Measurements from ENCODE around the gene NDUFAB1. TPM values are rescaled to one million over a fixed set of nuclear protein-coding genes. Genes with fewer than 3 reads are reported as not detected.

NDUFAB1 gene
- total RNA-seq, 2 donors from 2014 or later: 73.5 to 80.3 TPM

GRCh38 chr16:23534868-23535860 is 61.0 kb downstream of the NDUFAB1 start:
- DNase-seq (no peak), ATAC-seq (replicated peaks in 1 of 2) (no peak)
- Mint-ChIP-seq H3K27ac (no peak overlapping the region), H3K4me3 (no peak overlapping the region), H3K4me1 (ENCODE audit: low read depth) (peaks cover 12% of the 10 kb centered on the region), H3K27me3 (ENCODE audit: low read depth) (no peaks in the 10 kb centered on the region), H3K9me3 (no peaks in the 10 kb centered on the region), H3K36me3 (ENCODE audit: insufficient read depth in 2 of 2) (peaks cover 0 to 14% of the 10 kb centered on the region in 2 donors)

GRCh38 chr16:23532448-23532847 is 63.7 kb downstream of the NDUFAB1 start:
- H3K4me1 Mint-ChIP-seq (ENCODE audit: low read depth): no peaks in the 10 kb centered on the region
- no peak overlapping the region for H3K27ac Mint-ChIP-seq
- no peaks in the 10 kb centered on the region for H3K9me3 Mint-ChIP-seq
- H3K36me3 Mint-ChIP-seq (ENCODE audit: insufficient read depth in 2 of 2): peaks cover 0 to 10% of the 10 kb centered on the region in 2 donors
- DNase-seq (no peak), ATAC-seq (replicated peaks in 1 of 2) (no peak)
- no peaks in the 10 kb centered on the region for H3K27me3 Mint-ChIP-seq (ENCODE audit: low read depth)
- H3K4me3 Mint-ChIP-seq: no peak overlapping the region

Other genes with a start within 250 kb of the NDUFAB1 start
- 10 to 100 TPM; 23.6 to 24.3 TPM for gene COG7, start 143.1 kb downstream of the NDUFAB1 start, total RNA-seq
- 10 to 100 TPM; 85.5 to 86.6 TPM for gene GGA2, start 85.8 kb downstream of the NDUFAB1 start, total RNA-seq
- 10 to 100 TPM; 12.5 to 13.4 TPM for gene EARS2, start 39.0 kb downstream of the NDUFAB1 start, total RNA-seq
- 10 to 100 TPM; 58.8 to 63.4 TPM for gene UBFD1, start 38.6 kb downstream of the NDUFAB1 start, total RNA-seq
- gene PALB2, start 45.0 kb upstream of the NDUFAB1 start, total RNA-seq: 10 to 100 TPM; 22.2 to 31.7 TPM
- gene DCTN5, start 45.1 kb upstream of the NDUFAB1 start, total RNA-seq: 10 to 100 TPM; 62.6 to 78.2 TPM
- gene PLK1, start 82.6 kb upstream of the NDUFAB1 start, total RNA-seq: 100 to 1,000 TPM in 1 of 2 donors, 10 to 100 TPM in 1; 79.5 to 110 TPM
- under 1 TPM in 1 of 2 donors, not detected in 1; 0.24 TPM for gene ERN2, start 116.9 kb upstream of the NDUFAB1 start, total RNA-seq
- not detected for gene CHP2, start 158.7 kb upstream of the NDUFAB1 start, total RNA-seq
- 10 to 100 TPM; 72.1 to 77.0 TPM for gene PRKCB, start 239.7 kb upstream of the NDUFAB1 start, total RNA-seq